GM23338 (cell line): ENCODE measurements around the gene OR2W1. TPM values are rescaled to one million over a fixed set of nuclear protein-coding genes. Genes with fewer than 3 reads are reported as not detected.

Source experiments
- ATAC-seq: fragments of 200-7000 bp; cut with Tn5 transposase; 3 replicates; pipeline ENCODE4 v1.9.1; 2020
- DNase-seq: peaks from one replicate; pipeline ENCODE4 v3.0.0-alpha.2; 2015; ENCODE audit warnings: low spot score
- H2AFZ ChIP-seq: fragments of 200-600 bp; sonication (generic); 2 replicates; pipeline ENCODE4 v1.8.0; 2016; ENCODE audit warnings: antibody characterized with exemption, mild to moderate bottlenecking, moderate library complexity
- H3F3A ChIP-seq: fragments of 200-600 bp; sonication (generic); replicated peaks from 2 replicates; pipeline ENCODE4 v1.8.0; 2017; ENCODE audit warnings: antibody characterized with exemption, mixed run types, low read depth
- H3K27ac ChIP-seq: fragments of 200-600 bp; sonication (generic); 2 replicates; pipeline ENCODE4 v1.6.1; 2016; ENCODE audit warnings: low read depth
- H3K27me3 ChIP-seq: fragments of 200-600 bp; sonication (generic); 2 replicates; pipeline ENCODE4 v1.8.0; 2016; ENCODE audit warnings: mild to moderate bottlenecking, mixed run types, moderate library complexity; ENCODE audit not compliant: insufficient read depth
- H3K36me3 ChIP-seq: fragments of 200-600 bp; sonication (generic); 2 replicates; pipeline ENCODE4 v1.8.0; 2016; ENCODE audit warnings: mild to moderate bottlenecking; ENCODE audit not compliant: insufficient read depth
- H3K4me1 ChIP-seq: fragments of 200-600 bp; sonication (generic); 2 replicates; pipeline ENCODE4 v1.8.0; 2016; ENCODE audit warnings: mild to moderate bottlenecking, moderate library complexity; ENCODE audit not compliant: insufficient read depth
- H3K4me2 ChIP-seq: fragments of 200-600 bp; sonication (generic); 2 replicates; pipeline ENCODE4 v1.7.1; 2017; ENCODE audit warnings: mixed run types
- H3K4me3 ChIP-seq: fragments of 200-600 bp; sonication (generic); 2 replicates; pipeline ENCODE4 v1.6.1; 2016; ENCODE audit warnings: mixed run types
- H3K79me2 ChIP-seq: fragments of 200-600 bp; sonication (generic); replicated peaks from 2 replicates; pipeline ENCODE4 v1.8.0; 2017; ENCODE audit warnings: mild to moderate bottlenecking; ENCODE audit not compliant: insufficient read depth
- H3K9me2 ChIP-seq: fragments of 200-600 bp; sonication (generic); 2 replicates; pipeline ENCODE4 v1.8.0; 2017; ENCODE audit not compliant: insufficient read depth
- H4K20me1 ChIP-seq: fragments of 200-600 bp; sonication (generic); replicated peaks from 2 replicates; pipeline ENCODE4 v1.8.0; 2017; ENCODE audit warnings: mild to moderate bottlenecking; ENCODE audit not compliant: insufficient read depth
- H3K27ac Mint-ChIP-seq: 2 replicates; pipeline ENCODE4 v1.8.0; 2020; ENCODE audit warnings: inconsistent platforms, mild to moderate bottlenecking, moderate library complexity, mixed read lengths
- H3K27me3 Mint-ChIP-seq: 3 replicates; pipeline ENCODE4 v1.8.0; 2022; ENCODE audit warnings: low read depth, mild to moderate bottlenecking, moderate library complexity, mixed read lengths, inconsistent platforms; ENCODE audit not compliant: insufficient read depth, poor library complexity
- H3K36me3 Mint-ChIP-seq: 3 replicates; pipeline ENCODE4 v1.8.0; 2021; ENCODE audit warnings: low read depth, mild to moderate bottlenecking, inconsistent platforms, moderate library complexity, mixed read lengths
- H3K4me1 Mint-ChIP-seq: 3 replicates; pipeline ENCODE4 v1.8.0; 2020; ENCODE audit warnings: mild to moderate bottlenecking, inconsistent platforms, mixed read lengths
- H3K4me3 Mint-ChIP-seq: 3 replicates; pipeline ENCODE4 v1.8.0; 2021; ENCODE audit warnings: moderate library complexity, mild to moderate bottlenecking, inconsistent platforms, mixed read lengths
- H3K9me3 Mint-ChIP-seq: 3 replicates; pipeline ENCODE4 v1.8.0; 2020; ENCODE audit warnings: moderate library complexity, mild to moderate bottlenecking, inconsistent platforms, mixed read lengths
- CREB1 ChIP-seq: fragments of 250-450 bp; sonication (Bioruptor Pico); IDR thresholded peaks from 2 replicates; pipeline ENCODE4 v1.5.0; 2020; ENCODE audit warnings: low read depth, mild to moderate bottlenecking, moderate library complexity
- CTCF ChIP-seq, 2 experiments: fragments of 200-600 bp in 1 of 2; sonication (generic) in 1 of 2; conservative IDR thresholded peaks; 2 replicates each; pipeline versions ENCODE4 v1.5.1 to v1.6.1; 2016 to 2017; ENCODE audit warnings: antibody characterized with exemption in 2 of 2, low read depth in 2 of 2, mild to moderate bottlenecking in 2 of 2, moderate library complexity in 1 of 2
- ETS1 ChIP-seq: IDR thresholded peaks from 2 replicates; pipeline ENCODE4 v1.6.1; 2016; ENCODE audit warnings: antibody characterized with exemption
- EZH2 ChIP-seq: fragments of 200-600 bp; sonication (generic); IDR thresholded peaks from one replicate; pipeline ENCODE4 v1.8.0; 2017; ENCODE audit warnings: antibody characterized with exemption, mild to moderate bottlenecking, low read depth; ENCODE audit not compliant: unreplicated experiment
- EZH2phosphoT487 ChIP-seq: fragments of 200-600 bp; sonication (generic); IDR thresholded peaks from one replicate; pipeline ENCODE4 v1.8.1; 2018; ENCODE audit warnings: antibody characterized with exemption; ENCODE audit not compliant: unreplicated experiment
- JUNB ChIP-seq: IDR thresholded peaks from one replicate; pipeline ENCODE4 v1.6.1; 2016; ENCODE audit warnings: antibody characterized with exemption; ENCODE audit not compliant: unreplicated experiment
- NANOG ChIP-seq: IDR thresholded peaks from 2 replicates; pipeline ENCODE4 v1.6.1; 2016; ENCODE audit warnings: antibody characterized with exemption, borderline replicate concordance
- POLR2AphosphoS5 ChIP-seq: IDR thresholded peaks from 2 replicates; pipeline ENCODE4 v1.6.1; 2016; ENCODE audit warnings: antibody characterized with exemption, low read depth
- STAT1 ChIP-seq: IDR thresholded peaks from one replicate; pipeline ENCODE4 v1.6.1; 2016; ENCODE audit warnings: antibody characterized with exemption; ENCODE audit not compliant: unreplicated experiment
- ZNF114 ChIP-seq: fragments of 250-450 bp; sonication (Bioruptor Pico); IDR thresholded peaks from 2 replicates; pipeline ENCODE4 v1.5.0; 2020; ENCODE audit warnings: mild to moderate bottlenecking, moderate library complexity
- ZNF462 ChIP-seq: fragments of 250-450 bp; sonication (Bioruptor Pico); IDR thresholded peaks from 2 replicates; pipeline ENCODE4 v1.5.0; 2020; ENCODE audit warnings: mild to moderate bottlenecking, moderate library complexity
- polyA plus RNA-seq: library from polyadenylated mRNA; unstranded; fragments of >200 nt; fragmentation: Nextera tagmentation; extraction: Ambion mirVana; gene quantifications from 2 replicates; pipeline ENCODE4 v1.2.1, GENCODE V29; 2016
- total RNA-seq: library from RNA; depleted of rRNA; stranded (reverse); fragments of >200 nt; shearing (Covaris generic); gene quantifications from 2 replicates; pipeline ENCODE4 v1.2.3, GENCODE V29; 2014
- TF ChIP-seq, protein P1 (sequence below): IDR thresholded peaks from one replicate; pipeline ENCODE4 v1.6.1; 2018; ENCODE audit warnings: antibody characterized with exemption; ENCODE audit not compliant: unreplicated experiment

The OR2W1 gene
- total and polyA plus RNA-seq, 2 experiments from 2014 or later: not detected

GRCh38 chr6:29081312-29081711 lies 36.3 kb upstream of the OR2W1 start (continued):
- TF ChIP-seq ETS1: no peak
- no peak for TF ChIP-seq NANOG

DNA sequence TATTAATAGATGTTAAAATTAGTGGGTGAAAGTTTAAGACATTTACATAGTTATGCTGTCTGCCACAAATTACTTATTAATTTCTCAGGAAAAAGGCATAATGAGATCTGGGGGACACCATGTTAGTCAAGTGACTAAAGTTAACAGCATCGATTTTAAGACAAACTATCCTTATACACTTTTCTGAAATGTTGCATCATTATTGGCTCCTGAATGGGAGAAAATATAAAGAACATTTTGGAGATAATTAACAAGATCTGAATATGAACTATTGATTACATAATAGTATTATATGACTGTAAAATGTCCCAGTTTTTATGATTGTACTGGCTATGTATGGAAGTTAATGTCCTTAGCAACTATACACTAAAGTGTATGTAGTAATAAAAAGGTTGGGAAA lies 34.2 kb upstream of the OR2W1 start:
- ATAC-seq (no peak), DNase-seq (no peak)
- 0 out of 2 replicates have a peak, but pooled peaks cover 3% of the 10 kb centered on the region for H3K9me2 ChIP-seq
- no peak overlapping the region for H3K4me2 ChIP-seq
- H4K20me1 ChIP-seq: no peaks in the 10 kb centered on the region
- Mint-ChIP-seq H3K27me3 (peaks cover 4% of the 10 kb centered on the region), H3K4me1 (no peaks in the 10 kb centered on the region), H3K36me3 (no peaks in the 10 kb centered on the region), H3K27ac (no peak overlapping the region), H3K9me3 (no peaks in the 10 kb centered on the region; the same call in 2 of the 3 replicates), H3K4me3 (no peak overlapping the region)
- H2AFZ ChIP-seq: no peak overlapping the region
- H3K4me3 ChIP-seq: no peak overlapping the region
- no peaks in the 10 kb centered on the region for H3K79me2 ChIP-seq
- H3F3A ChIP-seq: no peaks in the 10 kb centered on the region
- H3K36me3 ChIP-seq: no peaks in the 10 kb centered on the region
- no peak overlapping the region for H3K27ac ChIP-seq
- H3K27me3 ChIP-seq: no peaks in the 10 kb centered on the region
- no peaks in the 10 kb centered on the region for H3K4me1 ChIP-seq
- TF ChIP-seq ZNF462 (CRISPR knock-in tag) (no peak), NANOG (no peak), POLR2AphosphoS5 (no peak), EZH2phosphoT487 (no peak), EZH2 (no peak), CTCF (conservative IDR thresholded peaks at IDR 0.05; ENCODE audit: low read depth in 2 of 2) (no peak), CREB1 (CRISPR knock-in tag) (no peak), ETS1 (no peak), STAT1 (no peak), JUNB (no peak), ZNF114 (CRISPR knock-in tag) (no peak)
- TF ChIP-seq, protein P1, sequence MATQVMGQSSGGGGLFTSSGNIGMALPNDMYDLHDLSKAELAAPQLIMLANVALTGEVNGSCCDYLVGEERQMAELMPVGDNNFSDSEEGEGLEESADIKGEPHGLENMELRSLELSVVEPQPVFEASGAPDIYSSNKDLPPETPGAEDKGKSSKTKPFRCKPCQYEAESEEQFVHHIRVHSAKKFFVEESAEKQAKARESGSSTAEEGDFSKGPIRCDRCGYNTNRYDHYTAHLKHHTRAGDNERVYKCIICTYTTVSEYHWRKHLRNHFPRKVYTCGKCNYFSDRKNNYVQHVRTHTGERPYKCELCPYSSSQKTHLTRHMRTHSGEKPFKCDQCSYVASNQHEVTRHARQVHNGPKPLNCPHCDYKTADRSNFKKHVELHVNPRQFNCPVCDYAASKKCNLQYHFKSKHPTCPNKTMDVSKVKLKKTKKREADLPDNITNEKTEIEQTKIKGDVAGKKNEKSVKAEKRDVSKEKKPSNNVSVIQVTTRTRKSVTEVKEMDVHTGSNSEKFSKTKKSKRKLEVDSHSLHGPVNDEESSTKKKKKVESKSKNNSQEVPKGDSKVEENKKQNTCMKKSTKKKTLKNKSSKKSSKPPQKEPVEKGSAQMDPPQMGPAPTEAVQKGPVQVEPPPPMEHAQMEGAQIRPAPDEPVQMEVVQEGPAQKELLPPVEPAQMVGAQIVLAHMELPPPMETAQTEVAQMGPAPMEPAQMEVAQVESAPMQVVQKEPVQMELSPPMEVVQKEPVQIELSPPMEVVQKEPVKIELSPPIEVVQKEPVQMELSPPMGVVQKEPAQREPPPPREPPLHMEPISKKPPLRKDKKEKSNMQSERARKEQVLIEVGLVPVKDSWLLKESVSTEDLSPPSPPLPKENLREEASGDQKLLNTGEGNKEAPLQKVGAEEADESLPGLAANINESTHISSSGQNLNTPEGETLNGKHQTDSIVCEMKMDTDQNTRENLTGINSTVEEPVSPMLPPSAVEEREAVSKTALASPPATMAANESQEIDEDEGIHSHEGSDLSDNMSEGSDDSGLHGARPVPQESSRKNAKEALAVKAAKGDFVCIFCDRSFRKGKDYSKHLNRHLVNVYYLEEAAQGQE: no peak
